Activated CD8-positive, alpha-beta memory T cell treated with anti-CD3 and anti-CD28 coated beads, Interleukin-2, amount 50 U/mL, for 48 hours (primary cell): ENCODE data around the gene SAP30.

Experiments
- DNase-seq: peaks from one replicate; pipeline ENCODE4 v3.0.0-alpha.2; 2020

The SAP30 gene

DNA sequence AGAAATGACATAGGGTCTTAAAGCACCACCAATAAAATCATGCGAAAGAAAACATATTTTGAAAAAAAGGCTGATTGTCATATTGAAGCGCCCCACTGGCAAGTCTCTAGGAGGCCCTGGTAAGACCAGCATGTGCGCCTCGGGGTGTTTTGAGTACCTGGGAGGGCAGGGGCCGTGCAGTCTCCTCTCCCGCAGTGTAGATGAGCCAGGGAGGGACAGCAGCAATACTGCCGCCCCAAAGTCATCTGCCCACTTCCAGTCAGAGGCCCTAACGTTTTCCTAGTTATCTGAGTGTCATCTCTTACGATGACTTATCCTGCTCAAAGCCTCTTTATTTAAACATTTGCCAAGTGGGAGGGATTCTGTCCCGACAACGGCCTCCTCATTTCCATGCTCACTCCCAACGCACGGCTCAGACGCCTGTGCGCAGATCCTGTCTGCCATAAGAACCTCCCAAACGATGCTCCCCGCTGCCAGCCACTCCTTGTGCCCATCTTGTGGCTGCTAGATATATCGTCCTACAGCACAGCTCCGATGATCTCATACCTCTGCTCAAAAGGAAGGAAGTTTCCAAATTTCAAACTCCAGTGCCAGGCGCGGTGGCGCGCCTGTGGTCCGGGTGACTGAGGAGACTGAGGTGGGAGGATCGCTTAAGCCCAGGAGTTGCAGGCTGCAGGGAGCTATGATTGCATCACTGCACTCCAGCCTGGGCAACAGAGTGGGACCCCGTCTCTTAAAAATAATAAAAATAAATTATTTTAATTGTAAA, 45.3 kb downstream of the SAP30 start:
- DNase-seq = no peak

DNA sequence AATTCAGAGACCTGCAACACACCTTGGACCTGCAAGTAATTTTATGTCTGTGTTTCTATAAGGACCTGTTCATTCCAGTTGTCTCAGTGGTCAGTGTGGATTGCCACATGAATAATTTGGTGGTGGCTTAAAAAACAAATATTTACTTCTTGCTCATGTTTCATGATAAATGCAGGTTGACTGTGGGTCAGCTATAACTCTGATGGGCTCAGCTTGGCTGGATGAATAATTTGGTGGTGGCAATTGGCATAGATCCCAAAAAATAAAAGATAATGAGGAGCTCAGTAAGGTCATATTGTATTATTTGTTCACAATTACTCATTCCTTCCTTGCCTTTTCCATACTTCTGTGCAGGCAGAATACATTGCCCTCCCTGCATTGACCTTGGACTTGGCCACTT, 47.1 kb downstream of the SAP30 start:
- DNase-seq = no peak

DNA sequence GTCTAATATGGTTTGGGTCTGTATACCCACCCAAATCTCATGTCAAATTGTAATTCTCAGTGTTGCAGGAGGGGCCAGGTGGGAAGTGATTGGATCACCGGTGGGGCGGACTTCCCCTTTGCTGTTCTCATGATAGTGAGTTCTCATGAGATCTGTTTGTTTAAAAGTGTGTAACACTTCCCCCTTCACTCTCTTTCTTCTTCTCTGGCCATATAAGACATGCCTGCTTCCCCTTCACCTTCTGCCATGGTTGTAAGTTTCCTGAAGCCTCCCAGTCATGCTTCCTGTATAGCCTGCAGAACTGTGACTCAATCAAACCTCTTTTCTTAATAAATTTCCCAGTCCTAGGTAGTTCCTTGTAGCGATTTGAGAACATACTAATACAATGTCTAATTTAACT, 47.9 kb downstream of the SAP30 start:
- no peak for DNase-seq

DNA sequence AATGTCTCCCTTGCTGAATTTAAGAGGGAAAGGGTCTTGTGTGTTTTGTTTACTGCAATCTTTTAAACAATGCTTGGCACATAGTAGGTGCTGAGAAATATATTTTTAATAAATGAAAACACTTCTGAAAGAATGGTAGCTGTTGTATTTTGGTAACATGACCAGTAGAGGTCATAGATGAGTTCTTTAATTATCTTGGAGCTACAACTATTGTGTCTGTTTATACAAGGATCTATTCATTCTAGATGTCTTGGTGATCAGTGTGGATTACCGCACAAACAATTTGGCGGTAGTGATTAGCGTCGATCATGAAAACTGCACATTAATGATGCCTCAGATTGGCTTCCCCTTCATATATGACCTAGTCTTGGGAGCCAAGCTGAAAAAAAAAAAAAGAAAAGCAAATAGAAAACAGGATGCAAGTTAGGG, 49.6 kb downstream of the SAP30 start:
- DNase-seq = no peak

DNA sequence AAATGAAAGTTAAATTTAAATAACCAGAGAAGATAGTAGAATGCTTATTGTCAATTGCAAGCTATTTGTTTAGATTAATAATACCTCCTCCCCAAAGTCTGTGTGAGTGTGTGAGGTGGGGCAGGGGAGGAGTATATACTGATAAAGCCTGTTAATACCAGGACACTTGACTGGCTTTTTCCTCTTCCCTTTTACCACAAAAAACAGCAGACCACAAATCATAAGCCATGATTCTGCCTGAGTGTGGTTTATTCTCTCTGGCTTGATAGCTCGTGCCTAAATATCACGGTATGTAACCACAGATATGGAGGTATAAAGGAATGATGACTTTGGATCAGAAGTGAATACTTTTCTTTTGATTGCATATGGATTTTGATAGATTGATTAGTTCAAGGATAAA, 50.0 kb downstream of the SAP30 start:
- no peak for DNase-seq

DNA sequence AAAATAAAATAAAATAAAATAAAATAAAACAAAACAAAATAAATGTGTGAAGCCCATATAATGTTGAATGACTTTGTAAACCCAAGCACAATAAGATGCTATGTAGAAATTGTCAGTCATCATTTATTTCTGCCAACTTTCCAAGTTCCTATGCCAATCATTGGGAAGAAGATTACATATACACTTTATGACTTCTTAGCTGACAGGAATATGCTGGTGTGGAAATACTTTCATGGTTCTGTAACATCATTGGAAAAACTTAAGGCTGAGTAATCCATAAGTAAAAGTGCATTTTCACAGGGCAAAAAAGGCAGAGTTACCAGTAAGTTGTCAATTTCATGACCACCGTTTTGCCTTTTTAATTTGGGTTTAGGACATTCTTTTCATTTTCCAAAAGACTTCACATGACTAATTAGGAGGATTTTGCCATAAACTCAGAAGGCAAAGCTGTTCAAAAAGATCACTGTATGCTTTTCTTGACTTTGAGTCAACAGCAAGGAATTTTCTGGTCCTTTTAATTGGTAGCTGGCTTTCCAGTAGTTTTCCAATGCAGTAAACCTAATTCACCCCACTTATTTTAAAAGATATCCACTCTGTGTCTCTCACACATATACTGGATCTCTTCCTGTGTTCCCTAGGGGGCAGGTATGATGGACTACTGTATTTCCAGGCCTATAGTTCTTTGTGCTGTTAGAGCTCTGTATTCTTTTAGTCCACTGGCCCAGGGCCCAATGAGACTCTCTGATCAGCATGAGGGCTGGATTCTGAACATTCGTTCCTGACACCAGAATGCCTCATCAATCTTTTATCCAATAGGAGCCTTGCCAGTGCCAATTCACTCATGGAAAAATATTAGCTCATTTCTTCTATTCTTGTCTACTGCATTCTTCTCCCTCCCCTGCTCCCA, 54.4 kb downstream of the SAP30 start:
- no peak for DNase-seq

DNA sequence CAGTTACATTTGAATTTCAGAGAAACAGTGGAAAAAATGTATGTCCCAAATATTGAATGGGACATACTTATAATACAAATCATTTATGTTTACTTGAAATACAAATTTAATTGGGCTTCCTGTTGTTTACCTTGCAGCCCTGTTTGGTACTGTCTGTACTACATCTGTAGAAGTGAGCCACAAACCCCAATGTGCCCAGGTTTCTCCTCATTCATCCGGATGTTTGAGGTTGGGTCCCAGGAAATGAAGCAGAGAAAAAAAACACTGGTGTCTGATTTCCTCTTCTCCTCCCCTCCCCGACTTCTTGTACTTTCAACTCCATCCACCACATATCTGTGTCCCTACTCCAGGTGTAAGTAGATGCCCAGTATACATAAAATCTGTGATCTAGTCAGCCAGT, 55.3 kb downstream of the SAP30 start:
- DNase-seq = no peak
